Measurements from ENCODE around the gene PTPN9.
"Not testable (repeated sequence)": the region's sequence is repeated elsewhere in the genome, so short reads cannot be mapped to it uniquely, and the experiment has no call there.

The PTPN9 gene

DNA sequence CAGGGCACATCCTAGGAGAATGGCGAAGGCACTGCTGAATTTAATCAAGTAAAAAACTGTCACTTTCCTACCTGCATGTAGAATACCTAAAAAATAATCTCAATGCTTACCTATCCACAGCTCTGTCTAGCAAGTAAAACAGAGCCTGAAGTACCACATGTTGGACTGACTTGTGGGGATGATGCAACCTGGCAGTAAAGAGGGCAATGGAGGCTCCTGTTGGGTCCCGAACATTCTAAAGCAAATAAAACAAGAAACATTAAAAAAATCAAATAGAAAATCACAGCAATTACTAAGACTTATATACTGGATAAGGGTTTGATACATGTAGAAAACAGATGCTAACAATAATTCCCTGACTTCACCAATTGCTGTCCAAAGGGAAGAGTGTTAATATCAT lies 56.1 kb downstream of the PTPN9 start:
- no peak for DNase-seq

DNA sequence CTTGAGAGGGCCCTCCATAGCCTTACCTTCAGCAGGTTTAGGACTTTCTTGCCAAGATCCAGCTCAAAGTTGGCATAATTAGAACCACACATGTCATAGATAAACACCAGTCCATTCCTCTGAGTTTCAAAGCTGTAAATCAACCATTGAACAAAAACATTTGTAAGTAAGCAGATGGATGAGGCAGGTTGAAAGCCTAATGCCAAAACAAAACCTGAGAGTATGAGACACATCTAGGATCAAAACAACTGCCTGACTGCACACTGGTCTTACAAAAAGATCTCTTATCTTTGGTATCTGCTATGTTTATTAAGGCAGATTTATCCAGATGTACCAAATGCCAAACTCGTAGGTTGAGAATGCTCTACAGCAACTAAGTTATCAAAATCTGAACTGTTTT lies 61.9 kb downstream of the PTPN9 start:
- DNase-seq, result no peak

DNA sequence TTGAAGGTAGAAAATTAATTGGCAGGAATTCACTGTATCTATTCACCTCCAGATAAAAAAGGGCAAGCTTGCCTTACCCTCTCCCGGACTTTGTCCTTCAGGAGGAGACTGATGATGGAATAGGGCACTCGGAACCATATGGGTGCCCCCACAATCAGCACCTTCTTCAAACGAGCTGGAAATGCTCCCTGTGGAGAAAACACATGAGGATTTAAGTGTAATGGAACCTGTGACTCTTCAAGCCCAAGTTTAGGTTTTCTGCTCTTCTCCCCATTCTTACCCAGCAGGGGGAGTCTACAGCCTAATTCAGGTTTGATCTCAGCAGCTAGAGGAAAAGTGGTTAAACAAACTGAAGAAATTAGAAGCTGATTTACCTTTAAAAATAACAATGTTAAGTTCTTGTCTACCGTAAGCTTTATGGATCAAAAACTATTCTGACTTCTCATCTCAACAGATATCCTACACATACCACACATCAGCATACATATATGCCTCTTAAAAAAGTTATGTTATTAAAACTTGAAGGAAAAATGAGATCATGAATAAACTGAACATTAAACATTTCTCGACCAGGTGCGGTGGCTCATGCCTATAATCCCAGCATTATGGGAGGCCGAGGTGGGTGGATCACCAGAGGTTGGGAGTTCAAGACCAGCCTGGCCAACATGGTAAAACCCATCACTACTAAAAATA lies 70.1 kb downstream of the PTPN9 start:
- DNase-seq, result no peak

GRCh38 chr15:75502360-75502759 lies 76.8 kb downstream of the PTPN9 start:
- no peak for DNase-seq

- no peak for DNase-seq
Observed at GRCh38 chr15:75493732-75494131, 85.4 kb downstream of the PTPN9 start.

- DNase-seq, result no peak
Observed at GRCh38 chr15:75483961-75484360, 95.2 kb downstream of the PTPN9 start.

GRCh38 chr15:75483556-75483955 lies 95.6 kb downstream of the PTPN9 start:
- DNase-seq, result not testable (repeated sequence)

DNA sequence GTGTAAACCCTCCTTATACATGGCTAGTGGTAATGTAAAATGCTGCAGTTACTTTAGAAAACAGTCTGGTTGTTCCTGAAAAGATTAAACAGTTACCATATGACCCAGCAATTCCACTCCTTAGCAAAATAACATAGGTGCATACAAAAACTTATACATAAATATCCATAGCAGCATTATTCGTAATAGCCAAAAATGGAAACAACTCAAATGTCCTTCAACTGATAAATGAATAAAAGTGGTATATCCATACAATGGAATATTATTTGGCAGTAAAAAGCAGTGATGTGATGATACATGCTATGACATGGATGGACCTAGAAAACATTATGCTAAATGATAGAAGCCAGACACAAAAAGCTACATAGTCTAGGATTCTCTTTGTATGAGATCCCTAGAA lies 96.0 kb downstream of the PTPN9 start:
- no peak for DNase-seq

GRCh38 chr15:75480463-75480862 lies 98.7 kb downstream of the PTPN9 start:
- DNase-seq, result not testable (repeated sequence)

GRCh38 chr15:75479670-75480069 lies 99.4 kb downstream of the PTPN9 start:
- DNase-seq, result no peak

DNA sequence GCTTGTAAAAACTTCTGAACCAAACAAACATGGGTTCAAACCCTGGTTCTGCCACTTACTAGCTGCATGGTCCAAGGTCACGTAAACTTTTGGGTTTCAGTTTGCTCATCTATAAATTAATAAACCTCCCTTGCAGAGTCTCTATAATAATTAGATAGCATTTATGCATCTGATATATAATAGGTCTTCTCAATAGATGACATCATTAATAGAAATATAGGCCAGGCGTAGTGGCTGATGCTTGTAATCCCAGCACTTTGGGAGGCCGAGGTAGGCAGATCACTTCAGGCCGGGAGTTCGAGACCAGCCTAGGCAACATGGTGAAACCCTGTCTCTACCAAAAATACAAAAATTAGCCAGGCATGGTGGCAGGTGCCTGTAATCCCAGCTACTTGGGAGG lies 102.0 kb downstream of the PTPN9 start:
- DNase-seq, result not testable (repeated sequence)

DNA sequence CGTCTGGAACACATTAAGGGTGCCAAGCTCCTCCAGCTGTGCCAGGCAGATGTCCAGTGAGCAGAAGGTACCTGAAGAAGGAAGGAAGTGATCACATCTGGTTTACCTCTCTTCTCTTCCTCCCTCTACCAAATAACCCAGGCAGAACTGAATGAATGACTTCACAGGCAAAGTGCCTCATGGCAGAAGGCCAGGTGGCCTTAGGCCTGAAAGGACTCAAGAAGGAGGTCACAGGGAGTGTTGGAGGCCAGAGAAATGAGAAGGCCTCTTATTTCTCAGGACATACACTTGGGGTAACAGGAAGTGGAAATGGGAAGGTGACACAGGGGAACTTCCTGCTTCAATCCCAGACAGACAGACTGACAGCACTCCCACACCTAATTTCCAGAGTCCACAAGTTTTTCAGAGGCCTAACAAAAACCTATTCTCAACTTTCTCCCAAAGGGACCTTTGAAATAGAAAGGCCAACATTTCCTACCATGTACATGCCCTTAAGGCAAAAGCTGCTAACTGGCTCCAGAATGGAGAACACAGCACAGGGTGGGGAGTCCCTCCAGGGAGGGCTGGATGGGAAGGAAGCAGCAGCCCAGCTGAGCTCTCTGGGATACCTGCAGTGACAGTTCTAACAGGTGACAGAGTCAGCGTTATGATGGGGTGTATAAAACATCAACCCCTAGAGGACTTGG lies 110.1 kb downstream of the PTPN9 start:
- DNase-seq, result no peak

- DNase-seq, result no peak
Observed at GRCh38 chr15:75460646-75461045, 118.5 kb downstream of the PTPN9 start.

DNA sequence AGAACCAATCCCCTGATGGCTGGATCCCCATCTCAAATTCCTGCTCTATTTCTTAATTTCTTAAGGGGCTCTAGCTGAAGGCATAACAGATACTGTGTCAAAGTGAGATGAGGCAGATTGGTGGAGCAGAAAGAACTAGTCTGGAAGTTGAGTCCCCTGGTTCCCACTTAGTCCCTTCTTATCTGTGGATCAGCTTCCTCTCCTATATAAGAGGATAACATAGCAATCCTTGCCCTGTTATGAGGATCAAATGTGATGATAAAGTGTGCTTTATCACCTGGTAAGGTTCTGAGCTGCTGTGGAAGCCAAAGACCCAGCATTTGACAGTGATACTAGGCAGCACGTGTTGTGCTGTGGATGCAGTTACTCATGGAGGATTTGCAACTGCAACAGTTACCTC lies 119.5 kb downstream of the PTPN9 start:
- no peak for DNase-seq

DNA sequence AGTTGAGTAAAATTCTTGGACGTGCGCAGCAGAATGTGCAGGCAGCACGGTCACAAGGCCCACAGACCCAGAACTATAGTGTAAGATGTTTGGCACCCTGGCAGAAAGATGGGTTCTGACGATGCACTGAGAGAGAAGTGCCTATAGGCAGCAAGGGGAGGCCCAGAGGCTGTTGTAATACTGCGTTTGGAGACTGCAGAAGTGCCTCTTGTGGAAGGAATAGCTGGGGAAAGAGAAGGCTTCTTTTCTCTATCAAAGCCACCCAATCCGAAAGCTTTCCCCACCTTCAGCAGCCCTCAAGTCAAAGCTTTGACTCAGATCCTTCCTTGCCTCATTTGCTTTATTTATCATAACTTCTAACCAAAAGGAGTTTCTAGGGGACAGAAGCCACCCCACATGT lies 122.4 kb downstream of the PTPN9 start:
- DNase-seq, result no peak

DNA sequence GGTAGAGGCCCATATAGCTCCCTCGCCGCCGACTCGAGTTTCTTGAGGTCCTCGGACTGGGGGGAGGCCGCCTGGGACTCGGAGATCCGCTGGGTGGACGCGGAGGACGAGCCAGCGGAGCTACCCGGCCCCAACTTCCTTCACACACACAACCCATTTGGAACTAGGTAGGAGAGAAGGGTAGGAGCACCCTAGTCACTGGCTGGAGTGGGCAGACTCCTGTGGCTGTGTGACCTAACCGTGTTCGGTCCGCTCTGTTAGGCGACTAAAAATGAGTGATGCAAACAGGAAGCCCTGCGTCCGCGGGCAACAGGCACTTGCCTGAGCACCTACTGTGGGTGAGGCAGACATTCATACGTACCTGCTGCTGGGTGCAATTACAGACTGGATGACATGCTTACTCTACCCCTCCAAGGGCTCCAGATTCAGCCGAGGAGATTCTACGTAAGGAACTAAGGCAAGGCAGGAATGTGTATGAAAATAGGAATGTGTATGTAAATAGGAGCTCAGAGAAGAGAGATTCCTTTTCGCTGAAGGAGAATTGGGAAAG lies 123.1 kb downstream of the PTPN9 start:
- DNase-seq, result peak; percentile 1

DNA sequence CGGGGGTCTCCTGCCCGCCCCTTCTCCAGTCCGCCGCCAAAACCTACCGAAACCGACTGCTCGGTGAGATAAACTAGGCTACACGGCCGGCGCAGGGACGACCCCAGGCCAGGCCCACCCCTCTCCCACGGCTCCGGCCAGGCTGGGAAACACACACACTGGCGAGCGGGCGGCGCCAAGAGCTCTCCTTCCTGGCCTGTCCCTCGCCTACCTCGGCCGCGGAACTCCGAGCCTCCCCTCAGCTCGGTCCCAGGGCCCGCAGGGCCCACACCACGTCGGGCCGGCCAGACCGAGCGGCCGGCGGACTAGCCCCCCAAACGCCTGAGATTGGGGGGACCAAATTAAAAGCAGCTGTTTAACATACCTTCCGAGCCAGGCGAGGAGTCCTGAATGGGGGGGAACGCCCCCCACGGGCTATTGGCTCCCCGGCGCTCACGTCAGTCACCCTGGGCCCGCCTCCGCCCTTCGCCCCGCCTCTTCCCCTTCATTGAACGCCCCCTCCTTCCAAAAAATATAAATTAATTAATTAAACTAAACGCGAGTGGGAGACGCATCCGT lies 123.6 kb downstream of the PTPN9 start:
- DNase-seq, result peak; percentile 73

DNA sequence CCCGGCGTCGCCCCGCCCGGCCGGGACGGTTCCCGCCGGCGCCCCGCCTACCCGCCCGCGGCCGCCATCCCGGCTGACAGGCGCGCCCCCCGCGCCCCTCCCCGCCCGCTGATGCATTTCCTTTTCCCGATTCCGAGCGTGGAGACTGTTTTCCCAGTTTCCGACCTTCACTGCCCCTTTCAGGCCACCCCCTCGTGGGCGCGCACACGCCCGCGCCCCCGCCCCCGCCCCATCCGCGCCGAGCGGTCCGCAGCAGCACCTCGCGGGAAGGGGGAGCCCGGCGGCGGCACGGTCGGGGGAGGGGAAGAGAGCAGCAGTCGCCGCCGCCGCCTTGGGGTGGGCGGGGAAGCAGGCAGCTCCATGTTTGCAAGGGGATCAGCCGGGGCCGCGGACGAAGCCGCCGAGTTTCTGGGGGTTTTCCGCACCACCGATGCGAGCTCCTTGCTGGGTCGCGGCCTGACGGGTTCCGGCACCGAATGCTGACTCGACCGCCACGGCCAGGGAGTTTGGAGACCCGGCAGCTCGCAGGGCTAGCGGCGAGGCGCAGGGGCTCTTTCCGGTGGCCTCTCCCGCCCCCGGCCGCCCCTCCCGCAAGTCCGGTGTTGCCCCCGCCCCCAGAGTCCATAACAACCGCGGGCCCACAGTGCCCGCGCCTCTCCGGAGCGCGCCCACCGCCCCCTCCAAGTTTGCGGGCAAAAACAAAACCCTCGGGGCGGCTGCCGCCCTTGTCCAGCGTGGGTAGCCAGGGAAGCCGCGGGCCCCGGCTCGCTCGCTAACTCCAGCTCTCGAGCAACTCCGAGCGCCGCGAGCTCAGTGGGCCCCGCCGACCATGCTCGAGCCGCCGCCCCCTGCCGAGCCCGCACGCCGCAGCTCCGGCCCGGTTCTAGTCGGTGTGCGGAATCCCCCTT lies 124.4 kb downstream of the PTPN9 start:
- peak; percentile 60 for DNase-seq

DNA sequence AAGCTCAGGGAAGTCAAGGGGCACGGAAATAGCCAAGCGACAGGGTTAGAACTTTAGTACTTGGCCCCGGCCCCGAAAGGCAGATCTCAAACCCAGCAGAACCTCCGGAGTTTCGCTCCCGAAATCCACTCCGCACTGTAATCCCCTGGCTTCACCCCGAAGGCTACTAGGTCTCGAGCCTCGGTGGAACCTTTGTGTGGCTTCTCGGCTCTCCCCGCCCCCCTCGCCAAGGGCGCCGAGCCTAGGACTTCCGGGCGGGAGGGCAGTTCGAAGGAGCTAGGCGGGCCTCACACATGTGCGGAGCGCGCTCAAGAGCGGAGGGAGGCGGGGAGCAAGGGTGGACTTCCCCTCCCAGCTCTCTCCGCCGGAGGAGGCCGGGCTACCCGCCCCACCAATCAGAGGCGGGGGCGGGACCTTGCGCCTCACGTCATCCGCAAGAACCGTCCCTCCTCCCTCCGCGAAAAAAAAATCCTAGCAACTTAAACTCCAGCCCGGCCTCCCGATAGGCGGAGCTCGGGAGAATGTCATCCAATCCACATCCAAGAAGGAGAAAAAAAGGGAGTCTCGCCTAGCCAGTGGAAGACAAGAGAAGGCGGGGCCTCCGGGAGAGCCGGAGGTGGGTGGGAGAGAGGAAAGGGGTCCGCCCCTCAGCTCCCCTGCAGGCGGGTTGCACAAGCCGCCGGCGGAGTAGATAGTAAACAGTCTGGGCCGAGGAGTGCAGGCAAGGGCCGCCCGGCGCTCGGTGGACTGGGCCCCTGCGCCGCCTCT lies 125.2 kb downstream of the PTPN9 start:
- peak; percentile 100 for DNase-seq

GRCh38 chr15:75452865-75453702 lies 126.0 kb downstream of the PTPN9 start:
- DNase-seq, result peak; percentile 62

DNA sequence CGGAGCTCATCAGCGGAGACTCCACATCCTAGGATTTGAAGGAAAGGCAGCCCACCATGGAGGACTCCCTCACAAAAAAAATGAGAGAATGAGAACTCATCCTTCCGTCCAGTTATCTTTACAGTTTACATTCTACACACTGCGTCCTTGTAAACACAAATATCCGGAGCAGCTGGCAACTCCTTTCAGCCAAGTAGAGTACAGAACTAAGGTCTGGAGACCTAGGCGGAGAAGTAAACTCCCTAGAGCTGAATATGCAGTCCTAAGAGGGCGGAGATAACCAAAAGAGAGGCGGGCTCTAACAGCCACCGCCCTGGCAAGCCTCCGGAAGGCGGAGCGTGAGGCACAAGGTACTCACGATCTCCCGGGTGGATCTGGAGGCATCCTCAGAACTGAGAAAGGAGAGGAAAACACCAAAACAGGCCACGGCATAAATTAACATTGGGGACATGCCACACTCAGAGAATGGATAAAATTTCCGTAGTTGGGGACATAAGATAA lies 126.7 kb downstream of the PTPN9 start:
- DNase-seq, result peak; percentile 75

All from NCI-H1436 (cell line).